HPDE6-E6E7 (cell line): ENCODE measurements around the gene DYNLT1.
A peak's percentile ranks its signal among the peaks of the same experiment; 100 is the strongest.
"Not testable (repeated sequence)": the region's sequence is repeated elsewhere in the genome, so short reads cannot be mapped to it uniquely, and the experiment has no call there.

Experiments
- DNase-seq: peaks from one replicate; pipeline ENCODE4 v3.0.0; 2011; ENCODE audit warnings: missing footprints; ENCODE audit errors: extremely low spot score

The DYNLT1 gene

DNA sequence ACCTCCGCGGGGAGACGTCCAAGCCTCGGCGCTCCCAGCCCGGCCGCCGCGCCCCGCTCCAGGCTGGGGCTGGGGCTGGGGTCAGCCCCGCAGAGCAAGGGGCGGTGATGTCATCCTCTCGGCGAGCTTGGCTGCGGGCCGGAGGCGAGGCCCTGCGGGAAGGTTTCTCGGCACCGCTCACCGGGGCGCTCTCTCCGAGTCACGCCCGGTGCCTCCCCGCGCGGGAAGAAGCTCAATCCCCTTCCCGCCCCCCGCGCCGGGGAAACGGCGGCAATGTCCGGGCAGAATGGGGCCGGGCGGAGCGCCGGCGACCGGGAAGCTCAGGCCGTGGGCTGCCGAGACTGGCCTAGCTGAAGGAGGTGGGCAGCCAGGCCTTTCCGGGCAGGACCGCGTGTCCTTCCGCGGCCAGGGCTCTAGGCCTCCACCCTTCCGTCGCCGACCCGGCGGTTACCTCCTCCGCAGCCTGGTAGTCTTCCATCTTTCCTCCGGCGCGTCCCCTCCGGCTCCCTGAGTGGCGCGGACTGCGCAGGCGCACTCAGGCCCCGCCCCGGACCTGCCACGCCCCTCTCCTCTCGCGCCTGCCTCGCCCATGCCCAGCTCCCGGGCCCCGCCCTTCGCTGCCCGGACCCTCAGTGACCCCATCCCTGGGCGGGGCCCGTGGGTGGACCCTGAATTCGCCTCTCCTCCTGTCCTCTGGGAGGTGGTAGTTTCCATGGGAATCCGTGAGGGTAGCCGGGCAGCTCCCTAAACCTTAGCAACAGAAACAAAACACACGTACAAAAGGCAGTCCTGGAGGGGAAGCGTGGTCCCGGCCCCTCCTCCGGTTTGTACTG lies at the start of gene DYNLT1:
Gene DYNLT1 (minus strand): TSS at position 513 of the 833 bp plus-strand sequence. CDS start 35 bp downstream, at position 478.
- DNase-seq, result peak; percentile 74

DNA sequence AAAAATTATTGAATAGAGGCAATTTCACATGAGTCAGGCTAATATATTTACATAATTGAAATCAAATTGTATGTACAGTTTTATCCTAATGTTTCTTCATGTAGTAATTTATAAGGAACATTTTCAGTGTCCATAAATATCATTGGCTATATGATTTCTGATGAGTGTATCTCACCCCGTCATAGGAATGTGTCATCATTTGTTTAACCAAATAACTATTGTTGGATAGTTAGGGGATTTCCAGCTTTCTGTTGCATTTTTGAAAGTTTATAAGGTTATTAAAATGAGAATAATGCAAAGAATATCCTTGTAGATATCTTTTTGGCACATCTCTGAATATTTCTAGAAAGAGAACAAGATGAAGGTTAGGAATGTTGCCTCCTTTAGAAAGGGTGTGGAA lies 44.3 kb upstream of the DYNLT1 start:
- DNase-seq, result no peak

DNA sequence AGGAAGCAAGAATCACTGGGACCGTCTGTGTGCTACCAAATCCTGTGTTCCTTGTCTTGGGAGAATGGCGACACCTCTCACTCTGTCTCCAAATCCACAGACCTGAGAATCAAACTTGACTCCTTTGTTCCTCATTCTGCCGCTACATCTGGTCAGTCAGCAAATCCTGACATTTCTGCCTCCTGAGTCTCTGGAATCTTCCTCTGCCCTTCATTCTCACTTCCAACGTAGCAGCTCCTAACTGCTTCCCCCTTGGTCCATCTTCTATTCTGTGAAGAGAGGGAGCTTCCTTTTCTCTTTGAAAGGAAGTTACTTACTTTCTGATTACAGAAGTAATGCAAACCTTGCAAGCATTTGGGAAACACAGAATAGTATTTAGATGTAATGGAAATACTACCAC lies 43.0 kb upstream of the DYNLT1 start:
- DNase-seq, result no peak

DNA sequence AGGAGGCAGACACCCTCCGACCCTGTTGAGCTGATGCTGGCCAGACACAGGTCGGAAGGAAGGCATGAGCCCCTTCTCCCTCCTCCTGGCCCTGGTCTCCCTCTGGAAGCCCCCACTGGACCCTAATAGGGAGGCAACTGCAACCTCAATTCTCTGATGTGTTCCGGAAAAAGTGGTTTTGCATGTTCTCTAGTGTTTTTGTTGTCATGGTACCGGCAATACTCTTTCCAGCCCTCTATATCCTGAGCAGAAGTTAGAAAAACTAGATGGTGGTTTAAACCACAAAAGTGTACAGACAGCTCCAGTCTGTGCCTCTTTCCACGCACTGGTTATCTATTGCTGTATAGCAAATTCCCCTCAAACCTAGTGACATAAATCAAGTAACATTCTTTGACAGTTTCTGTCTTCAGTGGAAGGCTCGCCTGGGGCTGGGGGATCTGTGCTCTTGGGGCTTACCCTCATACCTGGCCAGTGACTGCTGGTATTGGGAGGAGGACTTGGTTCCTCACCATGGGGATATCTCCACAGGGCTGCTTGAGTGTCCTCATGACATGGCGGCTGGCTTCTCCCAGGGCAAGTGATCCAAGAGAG lies 42.3 kb upstream of the DYNLT1 start:
- DNase-seq, result no peak

DNA sequence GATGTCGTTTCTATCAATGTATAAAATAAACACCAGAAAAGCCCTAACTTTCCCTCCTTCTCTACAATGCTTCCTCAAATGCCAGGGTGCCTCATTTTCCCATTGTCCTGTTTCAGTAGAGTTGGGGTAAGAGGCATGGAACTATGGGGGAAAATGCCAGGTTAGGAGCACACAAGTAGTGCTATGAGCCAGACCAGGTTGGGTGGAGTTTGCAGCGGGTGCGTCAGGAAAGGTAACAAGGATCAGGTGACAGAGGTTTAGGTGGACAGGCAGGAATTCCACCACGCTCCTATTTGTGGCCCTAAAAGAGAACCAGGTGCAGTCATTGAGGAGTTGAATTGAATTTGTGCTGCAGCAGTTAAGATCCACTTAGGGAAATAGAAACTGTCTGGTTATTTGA lies 41.8 kb upstream of the DYNLT1 start:
- no peak for DNase-seq

DNA sequence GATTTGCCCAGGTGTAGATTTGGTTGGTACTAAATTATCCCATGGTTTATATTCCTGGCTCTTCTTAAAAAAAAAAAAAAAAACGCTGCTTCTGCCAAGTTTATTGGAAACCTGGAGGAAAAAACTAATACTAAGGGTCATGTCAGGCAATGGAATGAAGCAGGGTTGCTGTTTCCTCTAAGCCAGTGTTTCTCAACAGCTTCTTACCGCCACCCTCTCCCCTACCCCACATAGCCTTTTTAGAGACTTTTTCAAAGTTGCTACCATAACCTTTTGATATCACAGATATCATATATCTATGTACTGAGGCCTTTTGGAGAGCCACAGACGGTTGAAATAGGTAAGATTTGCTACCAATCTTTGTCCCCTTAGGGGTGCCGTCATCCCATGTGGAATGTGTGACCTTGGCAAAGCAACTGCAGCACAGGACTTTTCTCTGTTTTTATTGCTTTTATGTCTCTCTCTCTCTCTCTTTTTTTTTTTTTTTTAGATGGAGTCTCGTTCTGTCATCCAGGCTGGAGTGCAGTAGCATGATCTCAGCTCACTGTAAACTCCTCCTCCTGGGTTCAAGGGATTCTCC lies 40.3 kb upstream of the DYNLT1 start:
- DNase-seq, result no peak

DNA sequence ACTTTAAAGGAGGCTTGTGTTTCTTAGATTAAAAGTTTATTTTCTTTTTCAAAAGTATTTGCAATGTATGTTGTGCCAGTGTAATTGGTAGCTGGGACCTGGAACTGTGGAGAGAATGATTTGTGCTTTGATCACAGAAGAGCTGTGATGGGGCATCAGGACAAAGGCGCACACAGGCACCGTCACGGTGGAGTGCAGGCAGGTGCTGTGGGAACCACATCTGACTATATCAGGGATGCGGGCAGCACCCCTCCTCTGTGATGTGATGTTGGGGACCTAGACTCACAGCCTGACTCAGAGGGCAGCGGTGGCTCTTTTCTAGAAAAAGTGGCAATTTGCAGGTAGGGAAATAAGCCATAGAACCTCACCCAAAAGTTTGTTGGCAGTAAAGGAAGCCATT lies 39.8 kb upstream of the DYNLT1 start:
- DNase-seq, result no peak

DNA sequence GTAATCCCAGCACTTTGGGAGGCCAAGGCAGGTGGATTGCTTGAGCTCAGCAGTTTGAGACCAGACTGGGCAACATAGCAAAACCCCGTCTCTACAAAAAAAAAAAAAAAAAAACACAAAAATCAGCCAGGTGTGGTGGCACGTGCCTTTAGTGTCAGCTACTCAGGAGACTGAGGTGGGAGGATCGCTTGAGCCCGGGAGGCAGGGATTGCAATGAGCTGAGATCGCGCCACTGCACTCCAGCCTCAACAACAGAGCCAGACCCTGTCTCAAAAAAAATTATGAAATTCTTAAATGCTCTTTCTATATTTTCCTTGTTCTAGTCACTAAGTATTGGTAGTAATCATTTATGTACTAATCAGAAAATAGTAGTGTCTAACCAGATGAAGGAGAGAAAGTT lies 35.9 kb upstream of the DYNLT1 start:
- no peak for DNase-seq

DNA sequence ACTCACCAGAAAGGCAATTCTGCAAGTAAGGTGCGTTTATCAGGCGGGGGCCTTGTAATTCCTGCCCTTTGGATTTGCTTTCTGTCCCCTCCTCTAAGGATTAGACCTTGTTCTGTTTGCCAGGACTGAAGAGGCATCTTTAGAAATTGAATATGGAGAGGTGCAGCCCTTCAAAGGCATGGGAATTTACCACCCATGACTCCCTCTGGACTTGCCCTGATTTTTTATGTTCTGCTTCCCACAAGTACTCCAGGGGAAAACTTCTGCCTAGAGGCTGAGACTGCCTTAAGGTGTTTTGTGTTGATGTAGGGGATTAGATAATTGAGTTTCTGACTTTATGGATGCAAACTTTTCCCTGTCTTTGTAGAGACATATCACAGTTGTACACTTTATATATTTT lies 35.5 kb upstream of the DYNLT1 start:
- DNase-seq, result no peak

DNA sequence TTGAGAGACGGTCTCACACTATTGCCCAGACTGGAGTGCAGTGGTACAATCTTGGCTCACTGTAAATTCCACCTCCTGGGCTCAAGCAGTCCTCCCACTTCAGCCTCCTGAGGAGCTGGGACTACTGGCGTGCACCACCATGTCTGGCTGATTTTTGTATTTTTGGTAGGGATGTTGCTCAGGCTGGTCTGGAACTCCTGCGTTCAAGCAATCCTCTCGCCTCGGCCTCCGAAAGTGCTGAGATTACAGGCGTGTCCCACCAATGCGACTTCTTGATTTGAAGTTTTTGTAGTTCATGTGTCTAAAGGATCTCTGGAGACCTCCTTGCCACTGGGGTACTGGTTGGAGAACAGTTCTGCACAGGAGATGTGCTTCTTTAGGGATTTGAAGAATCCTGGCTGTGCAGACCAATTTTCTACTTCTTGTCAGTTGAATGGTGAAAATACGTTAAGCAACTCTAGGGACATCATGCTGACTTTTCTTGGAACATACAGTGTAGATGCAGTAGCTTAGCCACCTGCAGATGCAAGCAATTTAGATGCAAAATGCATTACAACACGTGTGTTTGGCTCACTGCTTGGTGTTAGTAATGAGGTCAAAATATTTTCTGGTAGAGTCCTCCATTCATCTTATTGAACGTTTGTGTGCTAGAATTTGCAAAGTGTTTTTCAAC lies 33.5 kb upstream of the DYNLT1 start:
- no peak for DNase-seq

DNA sequence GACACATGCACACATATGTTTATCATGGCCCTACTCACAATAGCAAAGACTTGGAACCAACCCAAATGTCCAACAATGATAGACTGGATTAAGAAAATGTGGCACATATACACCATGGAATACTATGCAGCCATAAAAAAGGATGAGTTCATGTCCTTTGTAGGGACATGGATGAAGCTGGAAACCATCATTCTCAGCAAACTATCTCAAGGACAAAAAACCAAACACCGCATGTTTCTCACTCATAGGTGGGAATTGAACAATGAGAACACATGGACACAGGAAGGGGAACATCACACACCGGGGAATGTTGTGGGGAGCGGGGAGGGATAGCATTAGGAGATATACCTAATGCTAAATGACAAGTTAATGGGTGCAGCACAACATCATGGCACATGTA lies 32.6 kb upstream of the DYNLT1 start:
- DNase-seq, result not testable (repeated sequence)

DNA sequence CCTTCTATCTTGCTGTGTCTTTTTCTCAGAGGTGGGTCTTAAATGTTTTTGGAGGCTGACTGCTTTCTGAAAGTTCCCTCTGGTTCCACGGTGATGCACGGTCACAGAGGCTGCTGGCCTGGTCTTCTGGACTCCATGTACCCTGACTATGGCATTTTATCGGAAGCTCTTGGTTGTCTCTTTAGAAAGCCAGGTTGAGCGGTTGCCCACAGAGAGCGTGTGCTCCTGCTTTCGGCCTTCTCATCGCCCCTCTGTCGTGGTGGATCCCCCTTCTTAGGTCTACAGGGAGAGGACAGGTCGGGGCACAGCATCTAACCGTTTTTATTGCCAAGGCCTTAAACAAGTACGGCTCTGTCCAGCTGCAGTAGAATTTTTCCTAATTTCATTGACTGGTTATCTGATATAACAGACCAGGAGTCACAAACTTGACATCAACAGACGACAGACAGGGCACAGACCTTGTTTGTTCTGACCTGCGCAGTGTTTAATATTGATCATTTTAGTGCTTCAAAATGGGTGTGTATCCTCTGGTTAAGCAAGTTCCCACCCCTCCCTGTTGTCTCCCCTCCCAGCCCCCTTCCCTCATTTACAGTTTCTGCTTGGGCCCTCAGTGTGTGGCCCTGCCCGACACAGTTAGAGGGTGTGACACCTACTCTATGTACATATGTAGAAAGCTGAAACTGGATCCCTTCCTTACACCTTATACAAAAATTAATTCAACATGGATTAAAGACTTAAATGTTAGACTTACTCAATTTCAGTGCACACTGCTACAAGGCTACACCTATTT lies 30.0 kb upstream of the DYNLT1 start:
- DNase-seq, result no peak

DNA sequence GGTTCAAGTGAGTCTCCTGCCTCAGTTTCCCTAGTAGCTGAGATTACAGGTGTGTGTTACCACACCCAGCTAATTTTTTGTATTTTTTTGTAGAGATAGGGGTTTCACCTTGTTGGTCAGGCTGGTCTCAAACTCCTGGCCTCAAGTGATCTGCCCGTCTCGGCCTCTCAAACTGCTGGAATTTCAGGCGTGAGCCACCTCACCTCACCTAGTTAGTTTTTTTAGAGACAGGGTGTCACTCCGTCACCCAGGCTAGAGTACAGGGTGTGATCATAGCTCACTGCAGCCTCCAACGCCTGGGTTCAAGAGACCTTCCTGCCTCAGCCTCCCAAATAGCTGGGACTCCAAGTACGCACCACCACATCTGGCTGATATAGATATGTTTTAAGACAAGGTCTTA lies 28.2 kb upstream of the DYNLT1 start:
- no peak for DNase-seq

DNA sequence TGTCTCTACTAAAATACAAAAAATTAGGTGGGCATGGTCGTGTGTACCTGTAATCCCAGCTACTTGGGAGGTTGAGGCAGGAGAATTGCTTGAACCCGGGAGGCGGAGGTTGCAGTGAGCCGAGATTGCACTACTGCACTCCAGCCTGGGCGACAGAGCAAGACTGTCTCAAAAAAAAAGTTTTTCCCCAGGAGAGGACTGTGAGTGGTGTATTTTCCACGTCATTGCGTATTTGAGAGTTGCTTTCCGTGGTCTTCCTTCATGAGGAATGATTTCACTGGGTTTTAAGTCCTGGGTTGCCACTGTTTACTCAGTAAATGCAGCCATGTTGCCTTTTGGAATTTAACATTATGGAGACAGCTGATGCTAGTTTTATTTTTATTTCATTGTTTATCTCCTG lies 27.6 kb upstream of the DYNLT1 start:
- DNase-seq, result not testable (repeated sequence)

DNA sequence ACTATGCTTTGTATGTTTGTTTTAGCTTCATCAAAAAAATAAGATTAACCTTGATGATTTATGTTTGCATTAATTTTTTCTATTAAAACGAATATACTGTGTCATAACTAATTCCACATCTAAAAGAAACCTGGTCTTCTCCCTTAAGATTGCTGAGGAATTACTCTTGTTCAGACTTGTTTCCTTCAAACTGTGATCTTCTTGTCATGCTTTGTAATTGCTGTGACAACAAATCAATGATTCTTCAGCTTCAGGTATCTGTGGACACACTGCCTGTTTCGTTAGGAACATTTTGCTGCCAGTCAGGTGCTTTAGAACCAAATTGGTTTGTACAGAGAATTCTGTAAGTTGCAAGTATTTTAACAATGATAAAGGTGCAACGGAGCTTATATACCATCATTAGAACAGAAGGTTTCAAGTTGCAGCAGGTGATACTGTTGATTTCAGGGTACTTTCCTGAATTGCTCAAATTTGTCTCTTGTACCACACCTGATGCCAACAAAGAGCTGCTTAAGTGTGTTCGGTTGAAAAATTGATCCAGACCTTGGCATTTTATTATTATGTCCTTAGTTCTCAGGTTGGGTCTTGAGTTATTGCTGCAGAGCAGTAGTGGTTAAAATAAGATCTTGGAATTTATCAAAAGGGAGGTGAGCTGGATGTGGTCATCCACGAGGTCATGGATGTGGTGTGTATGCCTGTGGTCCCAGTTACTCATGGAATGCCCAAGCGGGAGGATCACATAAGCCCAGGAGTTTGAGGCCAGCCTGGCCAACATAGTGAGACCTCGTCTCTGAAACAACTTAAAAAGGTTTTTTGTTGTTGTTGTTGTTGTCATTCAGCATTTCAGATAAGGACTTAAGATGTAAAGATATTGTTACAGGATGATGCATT lies 24.8 kb upstream of the DYNLT1 start:
- no peak for DNase-seq

DNA sequence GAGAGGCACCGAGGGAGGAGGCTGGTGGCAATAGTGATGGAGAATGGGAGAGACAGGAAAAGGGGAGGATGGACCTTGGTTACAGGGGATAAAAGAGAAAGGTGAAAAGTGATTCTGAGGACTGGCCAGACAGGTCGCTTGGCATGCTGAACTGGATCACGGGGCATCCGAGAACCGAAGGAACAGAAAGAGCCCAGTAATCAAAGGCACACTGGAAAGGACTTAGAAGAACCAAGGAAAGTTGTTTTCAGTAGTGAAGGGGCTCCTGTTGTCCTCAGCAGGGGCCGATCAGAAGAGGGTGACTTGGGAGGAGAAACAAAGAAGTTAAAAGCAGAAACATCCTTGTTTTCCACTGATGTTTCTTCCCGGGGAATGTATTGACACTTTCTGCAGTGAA lies 24.2 kb upstream of the DYNLT1 start:
- no peak for DNase-seq

DNA sequence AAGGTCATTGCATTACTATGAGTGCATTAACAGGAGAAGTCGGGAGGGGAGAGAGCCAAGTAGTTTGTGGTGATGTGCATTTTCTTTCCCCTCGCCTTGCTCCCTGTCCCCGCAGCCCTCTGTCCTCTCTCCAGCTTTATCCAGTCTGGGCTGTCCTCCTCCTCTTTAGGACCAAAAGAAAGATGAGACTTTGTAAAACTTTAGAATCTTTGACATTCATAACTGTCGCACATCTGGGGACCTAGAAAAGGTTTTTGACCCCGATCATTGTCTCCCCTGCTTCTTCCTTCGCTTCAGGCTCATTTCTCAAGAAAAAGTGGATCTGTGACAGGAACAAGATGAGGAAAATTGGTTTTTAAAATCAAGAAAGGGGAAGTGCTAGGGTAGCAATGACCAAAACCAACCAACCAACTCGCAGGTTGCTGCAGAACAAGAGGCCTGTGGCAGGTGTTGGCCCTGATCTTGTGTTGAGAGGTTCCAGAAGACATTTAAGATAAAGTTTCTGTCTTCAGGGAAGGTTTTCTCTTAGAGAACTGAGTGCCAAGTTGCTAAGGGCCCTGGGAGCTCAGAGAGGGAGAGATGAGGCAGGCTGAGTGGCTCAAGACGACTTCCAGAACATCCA lies 22.9 kb upstream of the DYNLT1 start:
- no peak for DNase-seq

DNA sequence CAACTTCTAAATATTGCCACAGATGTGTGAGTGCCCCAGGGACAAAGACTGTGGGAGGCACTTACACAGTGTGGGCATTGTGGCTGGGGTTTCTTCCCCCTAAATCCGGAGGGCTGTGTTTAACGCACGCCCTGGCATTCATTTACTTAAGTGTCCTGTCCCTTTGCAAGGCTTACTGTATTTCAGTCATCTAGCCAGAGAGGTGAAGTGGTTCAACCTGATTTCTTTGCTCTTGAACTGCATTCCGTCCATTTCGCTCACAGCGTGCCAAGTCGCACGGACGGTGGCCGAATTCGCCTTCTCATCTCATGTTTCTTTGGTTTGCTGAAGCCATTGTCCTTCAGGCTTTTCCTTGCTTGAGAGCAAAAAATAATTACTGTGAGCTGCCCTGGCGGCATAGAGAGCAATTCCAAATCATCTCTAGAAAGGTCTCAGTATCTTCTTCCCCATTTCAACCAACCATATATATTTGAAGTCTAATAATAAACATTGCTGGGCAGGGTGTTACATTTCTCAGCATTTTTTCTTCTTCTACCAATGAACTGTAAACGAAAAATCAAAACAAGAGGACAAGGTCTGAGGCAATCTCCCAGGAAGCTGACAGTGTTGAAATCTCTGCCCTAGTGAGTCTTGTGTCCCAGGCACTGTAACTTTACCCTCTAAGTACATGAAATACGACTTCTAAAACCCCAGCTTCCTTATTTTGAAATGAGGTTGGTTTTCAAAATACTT lies 22.3 kb upstream of the DYNLT1 start:
- DNase-seq, result no peak

DNA sequence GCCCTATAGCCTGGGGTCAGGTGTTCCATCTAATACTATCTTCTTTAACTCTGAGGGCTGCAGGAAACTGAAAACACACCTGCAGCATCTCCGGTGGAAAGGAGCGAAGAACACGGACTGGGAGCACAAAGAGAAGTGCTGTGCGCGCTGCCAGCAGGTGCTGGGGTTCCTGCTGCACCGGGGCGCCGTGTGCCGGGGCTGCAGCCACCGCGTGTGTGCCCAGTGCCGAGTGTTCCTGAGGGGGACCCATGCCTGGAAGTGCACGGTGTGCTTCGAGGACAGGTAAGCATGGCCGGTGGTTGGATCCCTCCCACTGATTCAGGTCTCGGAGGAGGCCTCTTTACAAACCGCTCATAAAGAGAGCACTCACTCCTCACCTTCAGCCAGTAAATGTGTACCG lies 20.8 kb upstream of the DYNLT1 start:
- DNase-seq, result no peak
